SU-DHL-6 (cell line): ENCODE data around the gene STRIP2.

ENCODE experiments used
- H2AFZ ChIP-seq: fragments of 200-600 bp; sonication (generic); 2 replicates; pipeline ENCODE4 v1.6.1; 2014; ENCODE audit warnings: low read depth, mild to moderate bottlenecking, moderate library complexity, mixed read lengths, antibody characterized with exemption, low read length; ENCODE audit not compliant: severe bottlenecking
- H3F3A ChIP-seq: fragments of 200-600 bp; shearing (Covaris generic); 2 replicates; pipeline ENCODE4 v1.6.0; 2016; ENCODE audit warnings: antibody characterized with exemption, mild to moderate bottlenecking; ENCODE audit not compliant: insufficient read depth
- H3K27ac ChIP-seq: fragments of 200-600 bp; sonication (generic); 2 replicates; pipeline ENCODE4 v1.5.1; 2016; ENCODE audit warnings: low read depth, mild to moderate bottlenecking, low read length, moderate library complexity, mixed read lengths
- H3K27me3 ChIP-seq: fragments of 200-600 bp; sonication (generic), shearing (Covaris generic); 2 replicates; pipeline ENCODE4 v1.6.0; 2014; ENCODE audit warnings: mild to moderate bottlenecking, low read length
- H3K36me3 ChIP-seq: fragments of 200-600 bp; sonication (generic); 2 replicates; pipeline ENCODE4 v1.6.1; 2014; ENCODE audit warnings: mild to moderate bottlenecking, low read length, mixed read lengths
- H3K4me2 ChIP-seq: fragments of 300-600, 200-600 bp; shearing (Covaris generic), sonication (generic); 2 replicates; pipeline ENCODE4 v1.6.0; 2014; ENCODE audit warnings: low read length, low read depth, mild to moderate bottlenecking; ENCODE audit not compliant: poor library complexity, severe bottlenecking
- H3K4me3 ChIP-seq: fragments of 200-600 bp; sonication (generic); 2 replicates; pipeline ENCODE4 v1.5.1; 2014; ENCODE audit warnings: antibody characterized with exemption, low read length, mild to moderate bottlenecking, mixed read lengths; ENCODE audit not compliant: insufficient read depth, poor library complexity, severe bottlenecking
- H3K79me2 ChIP-seq: fragments of 200-600 bp; sonication (generic); 2 replicates; pipeline ENCODE4 v1.6.1; 2014; ENCODE audit warnings: mild to moderate bottlenecking, low read length, moderate library complexity; ENCODE audit not compliant: insufficient read depth
- H3K9ac ChIP-seq: fragments of 200-600 bp; sonication (generic); 2 replicates; pipeline ENCODE4 v1.7.0; 2014; ENCODE audit warnings: mild to moderate bottlenecking, low read length
- H3K9me2 ChIP-seq: fragments of 200-600 bp; sonication (generic); replicated peaks from 2 replicates; pipeline ENCODE4 v1.6.1; 2014; ENCODE audit warnings: low read length; ENCODE audit not compliant: insufficient read depth
- H3K9me3 ChIP-seq: fragments of 200-600 bp; sonication (generic); 2 replicates; pipeline ENCODE4 v1.6.1; 2014; ENCODE audit warnings: low read length, mixed read lengths; ENCODE audit not compliant: insufficient read depth
- H4K20me1 ChIP-seq: fragments of 200-600 bp; sonication (generic); 2 replicates; pipeline ENCODE4 v1.6.1; 2014; ENCODE audit warnings: low read depth, mild to moderate bottlenecking, antibody characterized with exemption, low read length, moderate library complexity, mixed read lengths
- CTCF ChIP-seq: fragments of 200-600 bp; sonication (generic); IDR thresholded peaks from one replicate; pipeline ENCODE4 v1.5.1; 2017; ENCODE audit warnings: antibody characterized with exemption, mild to moderate bottlenecking, low read length, moderate library complexity; ENCODE audit not compliant: insufficient read depth, poor library complexity, severe bottlenecking
- EZH2phosphoT487 ChIP-seq: fragments of 200-600 bp; sonication (generic), shearing (Covaris generic); conservative IDR thresholded peaks from 2 replicates; pipeline ENCODE4 v1.6.1; 2018; ENCODE audit warnings: mild to moderate bottlenecking, antibody characterized with exemption, low read length, moderate library complexity, mixed read lengths

The STRIP2 gene

GRCh38 chr7:129417073-129417472, 17.2 kb upstream of the STRIP2 start:
- Histone ChIP-seq H4K20me1 (no peaks in the 10 kb centered on the region), H2AFZ (no peak overlapping the region), H3K4me3 (no peak overlapping the region), H3K36me3 (no peaks in the 10 kb centered on the region), H3K9ac (no peak overlapping the region), H3K27me3 (no peaks in the 10 kb centered on the region), H3K4me2 (no peak overlapping the region), H3K27ac (no peak overlapping the region), H3K79me2 (no peaks in the 10 kb centered on the region), H3K9me2 (no peaks in the 10 kb centered on the region), H3F3A (no peaks in the 10 kb centered on the region), H3K9me3 (0 out of 2 replicates have a peak, but pooled peaks cover 4% of the 10 kb centered on the region)
- TF ChIP-seq EZH2phosphoT487 = no peak
- TF ChIP-seq CTCF = no peak

GRCh38 chr7:129421717-129422250, 12.4 kb upstream of the STRIP2 start:
- Histone ChIP-seq H3K9ac (no peak overlapping the region), H3K27ac (no peak overlapping the region)

GRCh38 chr7:129422727-129423126, 11.5 kb upstream of the STRIP2 start:
- H3K27me3 ChIP-seq = no peaks in the 10 kb centered on the region
- H2AFZ ChIP-seq = no peak overlapping the region
- no peak overlapping the region for H3K9ac ChIP-seq
- no peaks in the 10 kb centered on the region for H3K79me2 ChIP-seq
- no peaks in the 10 kb centered on the region for H4K20me1 ChIP-seq
- H3K4me3 ChIP-seq = no peak overlapping the region
- H3K4me2 ChIP-seq = no peak overlapping the region
- H3F3A ChIP-seq = no peaks in the 10 kb centered on the region
- H3K9me2 ChIP-seq = no peaks in the 10 kb centered on the region
- no peaks in the 10 kb centered on the region for H3K9me3 ChIP-seq
- no peaks in the 10 kb centered on the region for H3K36me3 ChIP-seq
- TF ChIP-seq EZH2phosphoT487 = no peak
- TF ChIP-seq CTCF = no peak
- H3K27ac ChIP-seq = no peak overlapping the region

More at GRCh38 chr7:129421717-129422250, 12.4 kb upstream of the STRIP2 start:
- no peaks in the 10 kb centered on the region for H3F3A ChIP-seq
- H3K79me2 ChIP-seq = no peaks in the 10 kb centered on the region
- H3K9me3 ChIP-seq = no peaks in the 10 kb centered on the region
- H3K36me3 ChIP-seq = no peaks in the 10 kb centered on the region
- no peaks in the 10 kb centered on the region for H4K20me1 ChIP-seq
- no peak overlapping the region for H2AFZ ChIP-seq
- no peak for TF ChIP-seq EZH2phosphoT487
- TF ChIP-seq CTCF = no peak
- no peak overlapping the region for H3K4me2 ChIP-seq
- H3K27me3 ChIP-seq = no peaks in the 10 kb centered on the region
- H3K9me2 ChIP-seq = no peaks in the 10 kb centered on the region
- no peak overlapping the region for H3K4me3 ChIP-seq
